Stimulated activated CD4-positive, alpha-beta T cell treated with anti-CD3 and anti-CD28 coated beads, Interleukin-1b, Interleukin-23, amount 100 ng/mL, for 48 hours (primary cell): ENCODE data around the gene FLOT1.
"Not testable (repeated sequence)": the region's sequence is repeated elsewhere in the genome, so short reads cannot be mapped to it uniquely, and the experiment has no call there.

Experiments
- DNase-seq: peaks from one replicate; pipeline ENCODE4 v3.0.0-alpha.2; 2020

FLOT1 gene

GRCh38 chr6:30766461-30767157 lies 24.1 kb upstream of the FLOT1 start:
- no peak for DNase-seq

DNA sequence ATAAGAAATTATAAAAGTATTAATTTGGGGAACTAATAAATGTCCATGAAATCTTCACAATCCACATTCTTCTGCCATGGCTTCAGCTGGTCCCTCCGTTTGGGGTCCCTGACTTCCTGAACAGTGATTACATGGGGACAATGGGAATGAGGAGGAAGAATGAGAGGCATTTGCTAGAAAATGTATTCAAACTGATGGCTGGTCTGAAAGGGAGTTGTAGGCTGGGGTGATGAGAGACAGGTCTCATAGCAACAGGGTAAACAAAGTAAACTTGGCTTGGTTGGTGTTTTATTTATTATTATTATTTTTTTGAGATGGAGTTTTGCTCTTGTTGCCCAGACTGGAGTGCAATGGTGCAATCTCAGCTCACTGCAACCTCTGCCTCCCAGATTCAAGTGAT lies 23.0 kb upstream of the FLOT1 start:
- not testable (repeated sequence) for DNase-seq

- not testable (repeated sequence) for DNase-seq
These were observed 22.1 kb upstream of the FLOT1 start for GRCh38 chr6:30764490-30765043.

DNA sequence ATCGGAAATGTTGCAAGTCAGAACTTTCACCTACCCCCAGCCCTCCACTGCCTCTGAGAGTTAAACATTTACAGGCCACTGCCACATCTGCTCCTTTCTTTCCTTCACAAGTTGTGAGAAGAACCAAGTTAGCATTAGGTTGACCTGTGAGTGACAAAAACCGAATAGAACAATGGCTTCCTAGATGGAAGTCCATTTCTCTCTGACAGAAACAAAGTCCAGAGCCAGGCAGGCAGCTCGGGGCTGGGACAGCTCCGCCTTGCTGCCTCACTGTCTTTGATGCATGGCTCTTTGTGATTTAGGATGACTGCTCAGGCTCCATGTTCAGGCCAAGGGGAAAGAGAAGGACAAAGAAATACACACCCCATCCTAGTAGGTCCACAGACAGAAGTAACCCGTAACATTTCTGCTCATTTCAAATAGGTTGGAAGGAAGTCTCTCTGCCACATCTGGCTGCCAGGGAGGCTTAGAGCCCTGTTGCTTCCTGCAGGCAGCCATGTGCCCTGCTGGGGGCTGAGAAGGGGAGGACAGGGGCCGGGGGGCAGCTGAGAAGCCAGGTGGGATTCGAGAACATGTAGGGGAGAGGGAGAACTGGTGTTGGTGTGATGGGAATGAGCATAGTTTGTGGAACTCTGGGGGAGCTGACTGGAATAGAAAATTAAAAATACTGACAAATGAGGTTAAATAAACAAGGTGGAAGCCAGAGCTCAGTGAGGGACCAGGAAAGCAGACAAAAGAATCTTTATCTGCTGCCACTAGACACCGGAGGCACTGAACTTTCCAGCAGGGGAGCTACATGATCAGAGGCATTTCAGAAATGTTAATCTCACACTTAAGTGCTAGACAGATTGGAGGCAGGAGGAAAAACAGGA lies 21.4 kb upstream of the FLOT1 start:
- no peak for DNase-seq

DNA sequence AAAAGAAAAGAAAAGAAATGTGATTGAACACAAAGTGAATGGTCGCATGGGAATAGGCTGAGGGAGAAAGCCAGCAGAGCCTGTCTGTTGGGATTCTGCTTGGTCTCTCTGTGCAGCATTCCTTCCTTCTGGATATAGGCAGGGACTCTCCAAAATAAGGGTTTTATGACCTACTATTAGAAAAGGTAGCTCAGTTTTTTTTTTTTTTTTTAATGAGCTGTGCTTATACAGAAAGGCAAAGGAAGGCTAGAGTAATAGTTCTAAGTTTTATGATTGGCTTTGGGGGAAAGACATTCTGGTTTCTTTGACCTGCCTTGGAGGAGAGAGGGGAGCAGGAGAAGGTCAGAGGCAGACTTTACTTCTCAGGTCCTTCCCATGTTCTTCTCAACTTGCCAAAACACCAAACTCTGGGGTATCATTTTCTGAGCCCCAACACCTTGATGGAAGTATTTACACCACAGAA lies 20.7 kb upstream of the FLOT1 start:
- DNase-seq: no peak

DNA sequence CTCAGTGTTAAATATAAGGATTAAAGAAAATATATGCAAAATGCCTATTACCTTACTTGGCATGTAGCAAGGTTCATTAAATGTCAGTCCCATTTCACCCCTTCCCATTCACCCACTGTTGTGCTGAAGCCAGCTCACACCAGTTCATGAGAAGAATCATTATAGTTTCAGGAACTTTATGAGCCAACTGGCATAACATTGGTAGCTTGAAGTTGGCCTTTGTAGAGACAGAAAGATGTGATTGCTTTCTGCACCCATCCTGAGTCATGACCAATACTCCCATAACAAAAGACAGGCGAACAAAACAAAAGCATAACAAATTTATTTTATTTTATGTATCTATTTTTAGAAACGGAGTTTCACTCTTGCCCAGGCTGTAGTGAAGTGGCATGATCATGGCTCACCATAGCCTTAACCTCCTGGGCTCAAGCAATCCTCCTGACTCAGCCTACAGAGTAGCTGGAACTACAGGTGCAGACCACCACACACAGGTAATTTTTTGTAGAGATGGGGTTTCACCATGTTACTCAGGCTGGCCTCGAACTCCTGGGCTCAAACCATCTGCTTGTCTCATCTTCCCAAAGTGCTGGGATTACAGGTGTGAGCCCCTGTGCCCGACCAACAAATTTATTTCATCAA lies 19.4 kb upstream of the FLOT1 start:
- DNase-seq: no peak

- DNase-seq: no peak
These were observed 18.1 kb upstream of the FLOT1 start for GRCh38 chr6:30760549-30760948.

GRCh38 chr6:30759575-30760239 lies 17.2 kb upstream of the FLOT1 start:
- DNase-seq: no peak

DNA sequence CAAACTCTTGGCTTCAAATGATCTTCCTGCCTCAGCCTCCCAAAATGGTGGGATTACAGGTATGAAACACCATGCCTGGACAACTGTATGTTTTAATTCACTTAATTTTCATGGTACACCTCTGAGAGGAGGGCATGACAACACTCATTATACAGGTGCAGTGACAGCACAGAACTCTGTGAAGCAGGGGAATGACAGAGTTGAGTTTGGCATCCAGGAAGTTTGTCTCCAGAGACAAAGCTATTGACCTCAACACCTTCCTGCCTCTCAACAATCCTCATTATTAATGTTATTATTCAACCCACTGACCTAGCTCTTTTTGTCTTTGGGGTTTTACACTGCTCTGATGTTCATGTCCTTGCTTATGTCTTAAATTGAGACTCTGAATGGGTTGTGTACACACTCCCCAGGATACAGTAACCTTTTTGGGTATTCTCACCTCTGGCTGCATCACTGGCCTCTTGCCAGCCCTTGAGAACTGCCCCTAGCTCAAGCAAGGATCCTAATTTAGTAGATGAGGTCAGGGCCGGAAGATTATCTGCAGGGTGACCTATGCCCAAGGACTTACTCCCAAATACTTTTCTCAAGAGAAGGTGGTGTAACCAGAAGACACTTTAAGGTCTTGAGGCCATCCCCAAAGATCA lies 14.9 kb upstream of the FLOT1 start:
- no peak for DNase-seq

- DNase-seq: not testable (repeated sequence)
These were observed 14.0 kb upstream of the FLOT1 start for GRCh38 chr6:30756405-30757003.

- DNase-seq: no peak
These were observed 12.1 kb upstream of the FLOT1 start for GRCh38 chr6:30754631-30755030.

- no peak for DNase-seq
These were observed 9.9 kb upstream of the FLOT1 start for GRCh38 chr6:30752157-30752927.

DNA sequence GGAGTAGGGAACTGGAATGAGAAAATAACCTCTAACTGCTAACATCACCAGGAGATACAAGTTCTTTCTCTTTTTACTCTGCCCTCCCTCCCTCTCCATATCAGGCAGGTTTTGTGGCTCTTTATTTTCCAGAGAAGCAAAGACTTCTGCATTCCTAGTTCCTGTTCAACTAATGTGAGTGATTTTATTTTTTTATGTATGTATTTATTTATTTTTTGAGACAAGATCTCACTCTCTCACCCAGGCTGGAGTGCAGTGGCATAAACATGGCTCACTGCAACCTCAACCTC lies 7.8 kb upstream of the FLOT1 start:
- DNase-seq: no peak

- DNase-seq: no peak
These were observed 7.3 kb upstream of the FLOT1 start for GRCh38 chr6:30749554-30750378.

DNA sequence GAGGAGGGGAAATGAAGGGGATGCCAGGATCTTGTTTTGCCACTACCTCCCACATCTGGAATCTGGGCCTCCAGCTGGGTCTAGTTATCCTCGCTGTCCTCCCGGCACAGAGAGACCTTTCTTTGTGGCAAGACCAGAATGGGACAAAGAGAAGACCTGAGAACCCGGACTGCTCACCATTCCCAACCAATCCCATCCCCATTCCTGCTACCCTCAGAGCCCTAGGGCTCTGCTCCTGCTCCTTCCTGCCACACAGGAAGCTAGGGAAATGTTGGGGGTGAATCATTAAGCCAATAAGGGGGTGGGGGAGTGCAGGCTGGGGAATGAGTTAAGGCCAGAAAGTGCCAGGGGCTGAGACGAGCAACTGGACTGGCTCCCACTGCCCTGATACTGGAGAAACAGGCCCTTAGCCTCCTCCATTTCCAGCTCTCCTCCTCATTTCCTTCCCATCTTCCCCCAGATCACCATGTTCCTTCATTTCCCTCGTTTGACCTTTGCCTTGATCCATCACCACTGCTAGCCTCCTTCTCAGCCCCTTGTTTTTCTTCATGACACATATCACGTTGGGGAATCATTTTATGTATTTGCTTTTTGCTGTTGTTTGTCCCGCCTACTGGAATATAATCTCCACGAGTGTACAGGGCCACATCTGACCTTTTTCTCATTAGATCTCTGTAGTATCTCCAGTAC lies 6.5 kb upstream of the FLOT1 start:
- no peak for DNase-seq

DNA sequence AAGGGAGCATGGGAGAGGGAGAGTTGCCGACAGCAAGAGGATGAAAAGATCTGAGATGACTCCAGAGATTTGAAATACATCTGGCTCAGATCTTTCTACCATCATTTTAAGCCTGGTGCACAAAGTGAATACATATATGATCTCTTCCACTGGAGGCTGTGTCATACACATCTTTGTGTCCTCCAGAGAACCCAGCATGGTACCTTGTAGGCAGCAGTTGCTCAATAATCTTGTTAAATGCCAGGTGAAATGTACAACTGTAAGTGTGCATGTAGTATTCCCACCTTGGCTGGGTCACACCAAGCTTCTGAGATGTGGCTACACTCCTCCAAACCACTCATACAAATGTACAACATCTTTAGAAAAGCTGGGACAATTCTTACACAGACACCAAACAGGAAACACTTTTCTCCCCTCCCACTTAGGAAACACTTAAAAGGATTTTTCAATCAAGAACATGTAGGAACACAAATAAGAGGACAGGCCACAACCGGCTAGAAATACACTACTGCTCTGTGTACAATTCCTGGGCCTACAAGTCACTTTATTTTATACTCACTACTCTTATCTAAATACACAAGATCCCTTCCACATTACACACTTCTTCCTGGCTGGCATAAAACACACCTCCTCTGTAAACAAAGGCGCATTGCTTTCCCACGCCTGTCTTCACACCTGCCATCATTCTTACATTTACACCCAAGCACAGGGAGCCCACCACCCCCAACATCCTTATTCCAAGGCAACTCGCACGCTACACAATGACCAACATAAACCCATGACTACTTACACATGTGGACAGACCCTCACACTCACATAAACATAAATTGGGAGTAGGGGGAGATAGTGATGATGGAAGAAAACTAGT lies 5.6 kb upstream of the FLOT1 start:
- DNase-seq: no peak

- DNase-seq: no peak
These were observed 4.8 kb upstream of the FLOT1 start for GRCh38 chr6:30747300-30747687.

- peak; percentile 92 for DNase-seq
These were observed 1.7 kb upstream of the FLOT1 start, which contains the start of gene IER3 for GRCh38 chr6:30744054-30744805. TSS of gene IER3 (minus strand) at chr6:30744547. CDS start at chr6:30744518, 29 bp downstream.
